IPS-18c (cell line): Measurements from ENCODE around the gene KCNIP4.

ENCODE experiments used
- H3K4me3 ChIP-seq: 2 replicates; pipeline ENCODE4 v1.7.0; 2013; ENCODE audit warnings: low read depth, mild to moderate bottlenecking, low read length, moderate library complexity; ENCODE audit not compliant: insufficient read depth
- H3K9me3 ChIP-seq: one replicate; pipeline ENCODE4 v1.6.1; 2013; ENCODE audit warnings: mild to moderate bottlenecking, low read length, moderate library complexity; ENCODE audit not compliant: control insufficient read depth, insufficient read depth

KCNIP4 gene

GRCh38 chr4:20683766-20684165, 1264.8 kb downstream of the KCNIP4 start:
- peaks cover 2% of the 10 kb centered on the region for H3K9me3 ChIP-seq
- no peak overlapping the region for H3K4me3 ChIP-seq

- H3K9me3 ChIP-seq = peaks cover 2% of the 10 kb centered on the region
- H3K4me3 ChIP-seq = no peak overlapping the region
Measured at GRCh38 chr4:20682853-20683252, 1265.7 kb downstream of the KCNIP4 start.

GRCh38 chr4:20681271-20681670, 1267.3 kb downstream of the KCNIP4 start:
- no peak overlapping the region for H3K4me3 ChIP-seq
- peaks cover 2% of the 10 kb centered on the region for H3K9me3 ChIP-seq

GRCh38 chr4:20680736-20681135, 1267.8 kb downstream of the KCNIP4 start:
- H3K9me3 ChIP-seq = peaks cover 2% of the 10 kb centered on the region

GRCh38 chr4:20679951-20680350, 1268.6 kb downstream of the KCNIP4 start:
- peaks cover 2% of the 10 kb centered on the region for H3K9me3 ChIP-seq
- H3K4me3 ChIP-seq = no peak overlapping the region

More at GRCh38 chr4:20680736-20681135, 1267.8 kb downstream of the KCNIP4 start:
- H3K4me3 ChIP-seq = no peak overlapping the region
